GM12874 (cell line): ENCODE measurements around the gene HAAO.

Source experiments
- TF ChIP-seq, protein P1 (sequence below): IDR thresholded peaks from 2 replicates; pipeline ENCODE4 v1.5.1; 2011; ENCODE audit warnings: low read depth, mild to moderate bottlenecking, control low read depth, low read length, moderate library complexity; ENCODE audit not compliant: insufficient read depth

HAAO gene

GRCh38 chr2:42832289-42832634 lies 39.9 kb upstream of the HAAO start:
- TF ChIP-seq, protein P1, sequence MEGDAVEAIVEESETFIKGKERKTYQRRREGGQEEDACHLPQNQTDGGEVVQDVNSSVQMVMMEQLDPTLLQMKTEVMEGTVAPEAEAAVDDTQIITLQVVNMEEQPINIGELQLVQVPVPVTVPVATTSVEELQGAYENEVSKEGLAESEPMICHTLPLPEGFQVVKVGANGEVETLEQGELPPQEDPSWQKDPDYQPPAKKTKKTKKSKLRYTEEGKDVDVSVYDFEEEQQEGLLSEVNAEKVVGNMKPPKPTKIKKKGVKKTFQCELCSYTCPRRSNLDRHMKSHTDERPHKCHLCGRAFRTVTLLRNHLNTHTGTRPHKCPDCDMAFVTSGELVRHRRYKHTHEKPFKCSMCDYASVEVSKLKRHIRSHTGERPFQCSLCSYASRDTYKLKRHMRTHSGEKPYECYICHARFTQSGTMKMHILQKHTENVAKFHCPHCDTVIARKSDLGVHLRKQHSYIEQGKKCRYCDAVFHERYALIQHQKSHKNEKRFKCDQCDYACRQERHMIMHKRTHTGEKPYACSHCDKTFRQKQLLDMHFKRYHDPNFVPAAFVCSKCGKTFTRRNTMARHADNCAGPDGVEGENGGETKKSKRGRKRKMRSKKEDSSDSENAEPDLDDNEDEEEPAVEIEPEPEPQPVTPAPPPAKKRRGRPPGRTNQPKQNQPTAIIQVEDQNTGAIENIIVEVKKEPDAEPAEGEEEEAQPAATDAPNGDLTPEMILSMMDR: no peak

- TF ChIP-seq, protein P1: no peak
These were observed 38.7 kb upstream of the HAAO start for GRCh38 chr2:42830922-42831574.

GRCh38 chr2:42829671-42830440 lies 37.5 kb upstream of the HAAO start:
- TF ChIP-seq, protein P1: no peak

GRCh38 chr2:42828487-42829425 lies 36.4 kb upstream of the HAAO start:
- TF ChIP-seq, protein P1: peak; percentile 90

GRCh38 chr2:42827647-42828486 lies 35.5 kb upstream of the HAAO start:
- TF ChIP-seq, protein P1: peak; percentile 94

- TF ChIP-seq, protein P1: no peak
These were observed 33.8 kb upstream of the HAAO start for GRCh38 chr2:42826231-42826630.
